ENCODE results near the gene MYL7. TPM values are rescaled to one million over a fixed set of nuclear protein-coding genes. Genes with fewer than 3 reads are reported as not detected.

Gene MYL7
- total and polyA plus RNA-seq, 2 of the 4 experiments (the other 2 are of a cell fraction) = 0.24 TPM; not detected in 1

DNA sequence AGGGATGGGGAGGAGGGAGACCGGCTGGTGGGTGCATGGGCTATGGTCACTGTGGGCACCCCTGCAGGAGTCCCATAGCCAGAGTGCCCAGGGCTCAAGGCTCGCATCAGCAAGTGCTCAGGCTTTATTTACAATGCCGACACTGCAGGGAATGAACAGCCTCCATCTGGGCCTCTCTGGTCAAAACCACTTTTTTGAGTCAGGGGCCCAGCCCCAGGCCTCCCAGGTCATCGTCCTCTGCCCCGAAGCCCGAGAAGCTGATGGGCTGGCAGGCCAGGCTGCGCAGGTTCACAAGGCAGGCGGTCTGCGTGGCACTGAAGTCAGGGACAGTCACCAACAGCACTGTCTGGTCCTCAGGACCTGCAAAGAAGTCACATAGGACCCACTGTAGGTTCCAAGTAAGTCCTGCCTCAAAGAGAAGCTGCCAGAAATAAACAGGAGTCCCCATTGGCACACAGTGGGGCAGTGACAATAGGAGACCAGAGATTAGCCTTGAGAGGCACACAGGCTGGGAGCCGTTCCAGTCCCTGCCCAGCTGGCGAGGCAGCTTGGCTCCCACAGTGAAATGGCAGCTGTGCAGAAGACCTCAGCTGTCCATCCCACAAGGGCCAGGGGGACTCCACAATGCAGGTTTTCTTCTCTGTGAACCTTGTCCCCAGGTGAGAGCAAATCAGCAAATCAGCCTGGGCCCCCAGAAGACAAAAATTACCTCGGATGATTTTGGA is 26.4 kb downstream of the MYL7 start:
- CTCF ChIA-PET = no interaction called here
- ATAC-seq (ENCODE audit: low read depth) = no peak
- intact Hi-C loops (cut with micrococcal nuclease) = no loop called here

More for the DNA sequence above, 26.4 kb downstream of the MYL7 start:
- Histone ChIP-seq H3K4me1 (ENCODE audit: control insufficient read depth, insufficient read depth, low read length) (no peaks in the 10 kb centered on the region), H3K9me1 (ENCODE audit: insufficient read depth, low read length) (0 out of 2 replicates have a peak, but pooled peaks cover 9% of the 10 kb centered on the region), H3K36me3 (ENCODE audit: control insufficient read depth, insufficient read depth, low read length) (peaks cover 36% of the 10 kb centered on the region), H3K9me3 (ENCODE audit: control insufficient read depth, insufficient read depth, low read length) (no peaks in the 10 kb centered on the region), H2BK5ac (ENCODE audit: low read depth, low read length, poor library complexity, severe bottlenecking) (no peak overlapping the region), H2AFZ (replicated peaks; ENCODE audit: low read length, poor library complexity) (no peak overlapping the region), H4K5ac (ENCODE audit: low read depth, low read length) (no peak overlapping the region), H3K79me1 (ENCODE audit: low read depth in 1 of 2, low read length in 2 of 2) (peaks cover 0 to 17% of the 10 kb centered on the region in 2 experiments; a peak in 3 of 4 replicates), H3K4me2 (ENCODE audit: low read depth, low read length) (no peak overlapping the region), H3K56ac (ENCODE audit: extremely low read depth, insufficient read depth, low read length) (no peak overlapping the region), H3K27ac (ENCODE audit: insufficient read depth, low read length) (no peak overlapping the region), H3K27me3 (ENCODE audit: control insufficient read depth, insufficient read depth, low read length) (no peaks in the 10 kb centered on the region), H2AK5ac (ENCODE audit: low read depth, low read length) (no peak overlapping the region), H3K18ac (ENCODE audit: low read depth, low read length) (no peak overlapping the region), H3K9ac (ENCODE audit: low read depth, low read length) (no peak overlapping the region), H3K4ac (ENCODE audit: low read depth, low read length) (no peak overlapping the region), H2BK120ac (ENCODE audit: low read depth, low read length) (no peak overlapping the region), H2BK15ac (ENCODE audit: low read depth, low read length) (no peak overlapping the region), H3K23ac (ENCODE audit: low read depth, low read length) (no peak overlapping the region), H2BK20ac (ENCODE audit: low read depth, low read length) (no peak overlapping the region), H4K8ac (ENCODE audit: low read depth in 2 of 2, low read length in 2 of 2) (no peak overlapping the region), H2AK9ac (replicated peaks; ENCODE audit: low read depth, low read length, poor library complexity) (no peak overlapping the region), H4K91ac (ENCODE audit: insufficient read depth, low read depth, low read length) (no peak overlapping the region), H3K4me3 (ENCODE audit: insufficient read depth, low read depth, low read length) (no peak overlapping the region), H3K14ac (replicated peaks; ENCODE audit: low read depth, low read length) (no peak overlapping the region), H4K20me1 (ENCODE audit: insufficient read depth, low read length) (no peaks in the 10 kb centered on the region; the same call in 1 of the 2 replicates)
- 97% methylated on average over 9 of the region's 12 CpGs; no CpG with 5 or more reads in 1 of the 2 experiments for WGBS, 2 experiments (ENCODE audit: extremely low coverage in 2 of 2, insufficient read length in 1 of 2)
- TF ChIP-seq MAZ (IDR thresholded peaks at IDR 0.05; ENCODE audit: borderline replicate concordance, low read depth, low read length) = no peak
- TF ChIP-seq FOS (IDR thresholded peaks at IDR 0.05; ENCODE audit: low read depth, low read length) = no peak
- TF ChIP-seq, protein P1, sequence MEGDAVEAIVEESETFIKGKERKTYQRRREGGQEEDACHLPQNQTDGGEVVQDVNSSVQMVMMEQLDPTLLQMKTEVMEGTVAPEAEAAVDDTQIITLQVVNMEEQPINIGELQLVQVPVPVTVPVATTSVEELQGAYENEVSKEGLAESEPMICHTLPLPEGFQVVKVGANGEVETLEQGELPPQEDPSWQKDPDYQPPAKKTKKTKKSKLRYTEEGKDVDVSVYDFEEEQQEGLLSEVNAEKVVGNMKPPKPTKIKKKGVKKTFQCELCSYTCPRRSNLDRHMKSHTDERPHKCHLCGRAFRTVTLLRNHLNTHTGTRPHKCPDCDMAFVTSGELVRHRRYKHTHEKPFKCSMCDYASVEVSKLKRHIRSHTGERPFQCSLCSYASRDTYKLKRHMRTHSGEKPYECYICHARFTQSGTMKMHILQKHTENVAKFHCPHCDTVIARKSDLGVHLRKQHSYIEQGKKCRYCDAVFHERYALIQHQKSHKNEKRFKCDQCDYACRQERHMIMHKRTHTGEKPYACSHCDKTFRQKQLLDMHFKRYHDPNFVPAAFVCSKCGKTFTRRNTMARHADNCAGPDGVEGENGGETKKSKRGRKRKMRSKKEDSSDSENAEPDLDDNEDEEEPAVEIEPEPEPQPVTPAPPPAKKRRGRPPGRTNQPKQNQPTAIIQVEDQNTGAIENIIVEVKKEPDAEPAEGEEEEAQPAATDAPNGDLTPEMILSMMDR (conservative IDR thresholded peaks at IDR 0.05; ENCODE audit: low read depth, low read length) = no peak
- TF ChIP-seq RCOR1 (IDR thresholded peaks at IDR 0.05; ENCODE audit: insufficient replicate concordance, low read length) = no peak
- TF ChIP-seq MXI1 (IDR thresholded peaks at IDR 0.05; ENCODE audit: borderline replicate concordance, low read depth, low read length) = no peak
- no peak for TF ChIP-seq RFX5 (IDR thresholded peaks at IDR 0.05; ENCODE audit: low read depth, low read length)
- no peak for TF ChIP-seq CHD1 (IDR thresholded peaks at IDR 0.05; ENCODE audit: low read depth, low read length)
- TF ChIP-seq, protein P2, sequence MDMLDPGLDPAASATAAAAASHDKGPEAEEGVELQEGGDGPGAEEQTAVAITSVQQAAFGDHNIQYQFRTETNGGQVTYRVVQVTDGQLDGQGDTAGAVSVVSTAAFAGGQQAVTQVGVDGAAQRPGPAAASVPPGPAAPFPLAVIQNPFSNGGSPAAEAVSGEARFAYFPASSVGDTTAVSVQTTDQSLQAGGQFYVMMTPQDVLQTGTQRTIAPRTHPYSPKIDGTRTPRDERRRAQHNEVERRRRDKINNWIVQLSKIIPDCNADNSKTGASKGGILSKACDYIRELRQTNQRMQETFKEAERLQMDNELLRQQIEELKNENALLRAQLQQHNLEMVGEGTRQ (IDR thresholded peaks at IDR 0.05; ENCODE audit: low read depth, low read length) = no peak
- TF ChIP-seq NFE2L2 (IDR thresholded peaks at IDR 0.05; ENCODE audit: low read depth, low read length) = no peak
- in situ Hi-C loops (cut with MboI; ENCODE audit: low sequenced_read_pairs) = no loop called here
- no peak for DNase-seq
- BruUV-seq (replicated peaks) = no TSS peak
- POLR2A ChIA-PET (ENCODE audit: unreplicated experiment) = no interaction called here
- dilution Hi-C loops (cut with HindIII; ENCODE audit: low sequenced_read_pairs, unreplicated experiment) = no loop called here
